CD4-positive, alpha-beta T cell treated with Interleukin-15 for 1 hour (primary cell): ENCODE measurements around the gene OTOA.
"Not testable (repeated sequence)": the region's sequence is repeated elsewhere in the genome, so short reads cannot be mapped to it uniquely, and the experiment has no call there.

Experiments used
- DNase-seq: peaks from one replicate; pipeline ENCODE4 v3.0.0-alpha.2; 2020

OTOA gene

GRCh38 chr16:21727344-21727743, 63.6 kb downstream of the OTOA start:
- no peak for DNase-seq

DNA sequence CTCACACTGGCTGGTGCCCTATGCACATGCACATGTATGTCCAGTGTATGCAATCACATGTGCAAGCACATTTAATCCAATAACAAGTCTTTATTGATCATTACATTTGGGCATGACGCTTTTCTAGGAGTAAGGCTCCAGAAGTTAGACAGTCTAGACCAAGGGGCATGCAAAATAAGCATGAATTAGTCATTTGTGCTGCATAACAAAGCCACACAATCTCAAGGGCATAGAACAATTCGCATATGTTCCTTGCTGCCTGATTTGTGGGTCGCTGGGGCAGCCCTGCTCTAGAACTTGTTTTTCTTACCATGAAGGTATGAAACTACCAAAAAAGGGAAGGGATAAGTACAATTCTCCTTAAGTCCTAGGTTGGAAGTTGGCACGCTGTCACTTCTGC, 67.5 kb downstream of the OTOA start:
- DNase-seq: not testable (repeated sequence)

GRCh38 chr16:21740637-21741036, 76.9 kb downstream of the OTOA start:
- not testable (repeated sequence) for DNase-seq

- DNase-seq: not testable (repeated sequence)
Measured at GRCh38 chr16:21756192-21757079, 92.7 kb downstream of the OTOA start.

- DNase-seq: not testable (repeated sequence)
Measured at GRCh38 chr16:21757080-21757671, 93.4 kb downstream of the OTOA start.

GRCh38 chr16:21768280-21768679, 104.5 kb downstream of the OTOA start:
- DNase-seq: not testable (repeated sequence)

- not testable (repeated sequence) for DNase-seq
Measured at GRCh38 chr16:21768810-21769209, 105.0 kb downstream of the OTOA start.

GRCh38 chr16:21769284-21769683, 105.5 kb downstream of the OTOA start:
- not testable (repeated sequence) for DNase-seq

DNA sequence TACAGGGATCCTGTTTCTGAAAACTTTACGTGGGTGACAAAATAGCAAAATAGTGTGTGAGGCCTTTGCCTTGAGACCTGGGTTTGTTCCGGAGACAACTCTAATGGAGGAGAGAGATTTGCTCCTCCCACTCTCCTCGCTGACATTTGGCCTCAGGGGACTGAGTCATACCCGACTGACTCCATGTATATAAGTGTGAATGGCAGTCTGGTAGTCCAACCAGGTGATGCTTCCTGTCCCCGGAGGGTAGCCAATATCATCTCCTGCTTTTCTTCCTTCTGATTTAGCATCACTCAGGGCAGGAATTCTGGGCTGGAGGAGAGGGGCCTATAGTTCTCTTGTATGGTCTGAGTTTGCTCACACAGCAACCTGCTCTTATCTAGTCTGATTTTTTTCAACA, 106.8 kb downstream of the OTOA start:
- DNase-seq: not testable (repeated sequence)

- not testable (repeated sequence) for DNase-seq
Measured at GRCh38 chr16:21772547-21773206, 108.9 kb downstream of the OTOA start.

- DNase-seq: not testable (repeated sequence)
Measured at GRCh38 chr16:21773207-21773553, 109.4 kb downstream of the OTOA start.

DNA sequence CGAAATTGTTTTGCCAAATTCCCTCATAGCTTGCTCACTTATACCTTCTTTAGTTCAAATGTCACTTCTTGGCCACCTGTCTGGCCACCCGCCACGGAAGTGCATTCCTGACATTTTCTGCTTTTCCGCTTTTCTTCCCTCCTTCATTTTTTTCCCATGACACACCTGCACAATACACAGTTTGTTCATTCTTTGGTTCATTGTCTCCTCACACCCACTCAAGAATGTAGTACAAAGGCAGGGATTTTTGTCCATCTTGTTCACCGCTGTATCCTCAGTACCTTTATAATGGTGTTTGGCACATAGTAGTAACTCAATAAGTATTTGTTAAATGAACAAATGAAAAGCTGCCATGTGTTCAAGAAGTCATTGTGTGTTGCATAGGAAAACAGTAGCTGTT, 116.8 kb downstream of the OTOA start:
- DNase-seq: not testable (repeated sequence)

- not testable (repeated sequence) for DNase-seq
Measured at GRCh38 chr16:21790506-21790905, 126.7 kb downstream of the OTOA start.

DNA sequence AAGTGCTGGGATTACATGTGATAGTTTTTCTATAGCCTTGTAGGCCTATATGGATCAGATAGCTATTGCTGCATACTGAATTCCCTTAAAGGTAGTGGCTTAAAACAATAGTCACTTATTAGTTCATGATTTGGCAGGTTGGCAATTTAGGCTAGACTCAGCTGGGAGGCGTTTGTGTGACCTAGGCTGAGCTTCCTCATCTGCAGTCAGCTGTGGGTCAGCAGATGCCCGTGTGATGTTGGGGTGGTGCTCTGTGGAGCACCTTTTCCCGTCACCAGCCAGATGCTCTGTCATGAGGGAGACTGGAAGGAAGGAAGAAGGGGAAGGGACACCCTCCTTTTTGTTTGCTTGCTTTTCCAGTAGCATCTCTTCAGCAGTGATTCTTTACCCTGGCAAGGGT, 129.5 kb downstream of the OTOA start:
- not testable (repeated sequence) for DNase-seq

GRCh38 chr16:21798601-21799000, 134.8 kb downstream of the OTOA start:
- not testable (repeated sequence) for DNase-seq

- DNase-seq: not testable (repeated sequence)
Measured at GRCh38 chr16:21801538-21802374, 138.0 kb downstream of the OTOA start.

- not testable (repeated sequence) for DNase-seq
Measured at GRCh38 chr16:21802375-21802663, 138.6 kb downstream of the OTOA start.
